H1 (cell line): ENCODE results near the gene LRRC10. TPM values are rescaled to one million over a fixed set of nuclear protein-coding genes. Genes with fewer than 3 reads are reported as not detected.

Source experiments
- CTCF ChIA-PET: fragments of 300-600 bp; sonication (Branson Sonifier 250); formaldehyde crosslinking; loops from one replicate; lab custom pipeline; 2021; ENCODE audit not compliant: partially characterized antibody; lab: Charles Lee
- POLR2A ChIA-PET: fragments of 300-600 bp; sonication (Branson Sonifier 250); formaldehyde crosslinking; loops from one replicate; lab custom pipeline; 2021; ENCODE audit warnings: inconsistent platforms; ENCODE audit not compliant: partially characterized antibody; lab: Charles Lee
- DNase-seq, 2 experiments: peaks; one replicate each; pipeline versions ENCODE4 v3.0.0 to v3.0.0-alpha.2; 2010 to 2022; ENCODE audit warnings: low spot score in 2 of 2, low read depth in 1 of 2, mixed read lengths in 1 of 2
- FAIRE-seq: peaks from 2 replicates; lab custom pipeline; 2011; peaks lifted over from hg19 to GRCh38; lab: Jason Lieb, UNC
- H2AFZ ChIP-seq: 2 replicates; pipeline ENCODE4 v1.8.1; 2012; ENCODE audit warnings: low read length, inconsistent platforms
- H2AK5ac ChIP-seq: 2 replicates; pipeline ENCODE4 v1.6.1; 2013; ENCODE audit warnings: low read depth, low read length
- H2BK120ac ChIP-seq: replicated peaks from 2 replicates; pipeline ENCODE3; 2013; ENCODE audit warnings: low read depth, low read length, inconsistent platforms
- H2BK12ac ChIP-seq: 2 replicates; pipeline ENCODE4 v1.6.1; 2013; ENCODE audit warnings: low read depth, low read length
- H2BK15ac ChIP-seq: 2 replicates; pipeline ENCODE4 v1.6.1; 2013; ENCODE audit warnings: low read length
- H2BK20ac ChIP-seq: 2 replicates; pipeline ENCODE4 v1.6.1; 2013; ENCODE audit warnings: low read length
- H2BK5ac ChIP-seq: 2 replicates; pipeline ENCODE4 v1.6.1; 2013; ENCODE audit warnings: low read depth, low read length
- H3K14ac ChIP-seq: 2 replicates; pipeline ENCODE4 v1.6.1; 2013; ENCODE audit warnings: inconsistent platforms; ENCODE audit not compliant: insufficient read length
- H3K18ac ChIP-seq: 2 replicates; pipeline ENCODE4 v1.6.1; 2013; ENCODE audit warnings: low read length; ENCODE audit errors: extremely low read depth
- H3K23ac ChIP-seq: 2 replicates; pipeline ENCODE4 v1.6.1; 2013; ENCODE audit warnings: inconsistent platforms; ENCODE audit not compliant: insufficient read length
- H3K23me2 ChIP-seq: 2 replicates; pipeline ENCODE4 v1.6.1; 2013; ENCODE audit warnings: low read depth, low read length
- H3K27ac ChIP-seq: 2 replicates; pipeline ENCODE4 v1.6.1; 2011; ENCODE audit warnings: low read depth, low read length, inconsistent platforms
- H3K27me3 ChIP-seq, 4 experiments: replicated peaks in 1 of 4; 1 replicate in 1 of 4; 2 replicates in 3 of 4; pipeline versions ENCODE4 v1.6.1 to v1.8.1; 2011 to 2013; ENCODE audit warnings: low read length in 3 of 4, mild to moderate bottlenecking in 3 of 4, inconsistent platforms in 2 of 4, mixed read lengths in 2 of 4, moderate library complexity in 1 of 4; ENCODE audit not compliant: control insufficient read depth in 3 of 4, insufficient read depth in 3 of 4; ENCODE audit errors: extremely low read depth in 1 of 4
- H3K36me3 ChIP-seq, 4 experiments: 2 replicates each; pipeline versions ENCODE4 v1.6.1 to v1.8.1; 2011 to 2013; ENCODE audit warnings: mild to moderate bottlenecking in 4 of 4, low read length in 3 of 4, moderate library complexity in 2 of 4, control low read depth in 1 of 4, inconsistent platforms in 1 of 4; ENCODE audit not compliant: insufficient read depth in 4 of 4, control insufficient read depth in 2 of 4
- H3K4ac ChIP-seq: replicated peaks from 2 replicates; pipeline ENCODE3; 2013; ENCODE audit warnings: low read length, low read depth, mixed read lengths, inconsistent platforms; ENCODE audit not compliant: insufficient read length
- H3K4me1 ChIP-seq, 4 experiments: replicated peaks in 1 of 4; 1 replicate in 1 of 4; 2 replicates in 3 of 4; pipeline versions ENCODE4 v1.6.1 to v1.8.1; 2011 to 2013; ENCODE audit warnings: low read length in 3 of 4, inconsistent platforms in 2 of 4, mixed read lengths in 1 of 4; ENCODE audit not compliant: insufficient read depth in 4 of 4, control insufficient read depth in 3 of 4
- H3K4me2 ChIP-seq, 2 experiments: 2 replicates each; pipeline versions ENCODE4 v1.6.1 to v1.8.1; 2011 to 2013; ENCODE audit warnings: low read depth in 2 of 2, low read length in 2 of 2, control low read depth in 1 of 2, inconsistent platforms in 1 of 2, mild to moderate bottlenecking in 1 of 2; ENCODE audit not compliant: insufficient read depth in 1 of 2
- H3K4me3 ChIP-seq, 4 experiments: fragments of 200-600, 300-600 bp in 1 of 4; sonication (generic), shearing (Covaris generic), sonication (Bioruptor Twin) in 1 of 4; 2 replicates each; pipeline versions ENCODE4 v1.5.1 to v1.8.1; 2011 to 2016; ENCODE audit warnings: low read length in 4 of 4, low read depth in 3 of 4, control low read depth in 2 of 4, inconsistent platforms in 2 of 4, mild to moderate bottlenecking in 2 of 4, mixed read lengths in 1 of 4, moderate library complexity in 1 of 4; ENCODE audit not compliant: insufficient read depth in 2 of 4; ENCODE audit errors: extremely low read depth in 1 of 4
- H3K56ac ChIP-seq: replicated peaks from 2 replicates; pipeline ENCODE3; 2013; ENCODE audit warnings: low read depth, mild to moderate bottlenecking, mixed read lengths, low read length, inconsistent platforms; ENCODE audit not compliant: insufficient read length
- H3K79me1 ChIP-seq: 2 replicates; pipeline ENCODE4 v1.6.1; 2013; ENCODE audit warnings: low read depth, low read length, control low read depth
- H3K79me2 ChIP-seq, 2 experiments: 2 replicates each; pipeline versions ENCODE4 v1.6.1 to v1.8.1; 2012 to 2013; ENCODE audit warnings: low read length in 2 of 2, mild to moderate bottlenecking in 2 of 2, inconsistent platforms in 1 of 2; ENCODE audit not compliant: insufficient read depth in 2 of 2, control insufficient read depth in 1 of 2
- H3K9ac ChIP-seq, 4 experiments: replicated peaks in 1 of 4; 1 replicate in 1 of 4; 2 replicates in 3 of 4; pipeline versions ENCODE4 v1.6.1 to v1.8.1; 2011 to 2013; ENCODE audit warnings: low read depth in 3 of 4, low read length in 3 of 4, control low read depth in 2 of 4, mild to moderate bottlenecking in 2 of 4, moderate library complexity in 2 of 4, inconsistent platforms in 1 of 4; ENCODE audit errors: extremely low read depth in 1 of 4
- H3K9me3 ChIP-seq, 2 experiments: 2 replicates each; pipeline versions ENCODE4 v1.6.1 to v1.8.1; 2012 to 2013; ENCODE audit warnings: mild to moderate bottlenecking in 2 of 2, moderate library complexity in 2 of 2, control low read depth in 1 of 2, inconsistent platforms in 1 of 2, low read depth in 1 of 2, low read length in 1 of 2, mixed read lengths in 1 of 2; ENCODE audit not compliant: insufficient read depth in 2 of 2
- H4K20me1 ChIP-seq, 2 experiments: replicated peaks in 1 of 2; 2 replicates each; pipeline versions ENCODE3 to v1.8.1; 2011 to 2013; ENCODE audit warnings: inconsistent platforms in 2 of 2, low read length in 2 of 2, mild to moderate bottlenecking in 1 of 2; ENCODE audit not compliant: insufficient read depth in 2 of 2, control insufficient read depth in 1 of 2
- H4K5ac ChIP-seq: 2 replicates; pipeline ENCODE4 v1.6.1; 2013; ENCODE audit warnings: low read length, low read depth, mixed read lengths, inconsistent platforms; ENCODE audit not compliant: insufficient read length
- H4K8ac ChIP-seq: 2 replicates; pipeline ENCODE4 v1.8.0; 2013; ENCODE audit warnings: mild to moderate bottlenecking, moderate library complexity, low read length, inconsistent platforms; ENCODE audit not compliant: insufficient read depth; ENCODE audit errors: extremely low read depth
- H4K91ac ChIP-seq: replicated peaks from 2 replicates; pipeline ENCODE3; 2013; ENCODE audit warnings: low read length, mixed read lengths, inconsistent platforms; ENCODE audit not compliant: insufficient read length
- ASH2L ChIP-seq: fragments of 200-600, 300-600 bp; sonication (generic); IDR thresholded peaks from one replicate; pipeline ENCODE4 v1.7.1; 2017; ENCODE audit warnings: low read length
- BRCA1 ChIP-seq: IDR thresholded peaks from 2 replicates; pipeline ENCODE4 v1.6.1; 2012; ENCODE audit warnings: low read depth, low read length, improper control_type of control experiment
- CBX5 ChIP-seq: fragments of 300-800, 300-1000 bp; sonication (generic); IDR thresholded peaks from 2 replicates; pipeline ENCODE4 v1.7.1; 2016; ENCODE audit warnings: antibody characterized with exemption, low read length, low read depth
- GABPA ChIP-seq: IDR thresholded peaks from 2 replicates; pipeline ENCODE4 v1.6.1; 2011; ENCODE audit warnings: mild to moderate bottlenecking, low read length, moderate library complexity, borderline replicate concordance; ENCODE audit not compliant: insufficient read depth
- KDM5A ChIP-seq: fragments of 200-600 bp; IDR thresholded peaks from 2 replicates; pipeline ENCODE4 v1.7.1; 2012; ENCODE audit warnings: mild to moderate bottlenecking, low read length, inconsistent platforms, mixed read lengths
- RAD21 ChIP-seq, 2 experiments: IDR thresholded peaks in 1 of 2; conservative IDR thresholded peaks in 1 of 2; 2 replicates each; pipeline ENCODE4 v1.6.1; 2011; ENCODE audit warnings: low read depth in 2 of 2, low read length in 2 of 2, improper control_type of control experiment in 1 of 2, inconsistent platforms in 1 of 2, mild to moderate bottlenecking in 1 of 2, moderate library complexity in 1 of 2
- RBBP5 ChIP-seq: IDR thresholded peaks from 2 replicates; pipeline ENCODE4 v1.7.1; 2012; ENCODE audit warnings: low read depth, mild to moderate bottlenecking, inconsistent platforms, low read length, moderate library complexity, borderline replicate concordance
- SP2 ChIP-seq: IDR thresholded peaks from 2 replicates; pipeline ENCODE4 v1.6.1; 2012; ENCODE audit warnings: mild to moderate bottlenecking, low read length, inconsistent platforms
- TAF7 ChIP-seq: optimal IDR thresholded peaks from 2 replicates; pipeline ENCODE3; 2011; ENCODE audit warnings: low read depth, mild to moderate bottlenecking, inconsistent platforms, low read length, moderate library complexity, borderline replicate concordance
- WGBS, 2 experiments: shearing (Covaris generic) in 1 of 2; methylation state at CpG; one replicate each; pipeline versions ENCODE4 v1.1.6 to v1.1.7; 2013 to 2015; ENCODE audit warnings: low lambda C conversion rate in 2 of 2, mixed read lengths in 2 of 2, inconsistent platforms in 1 of 2, low coverage in 1 of 2, missing lambda C conversion rate in 1 of 2; ENCODE audit not compliant: insufficient replicate concordance in 2 of 2, insufficient coverage in 1 of 2, insufficient read length in 1 of 2; ENCODE audit errors: extremely low coverage in 1 of 2, missing lambda C conversion rate in 1 of 2; 5-methylcytosine and 5-hydroxymethylcytosine counted together
- polyA plus RNA-seq, 7 experiments: library from polyadenylated mRNA; depleted of rRNA in 3 of 7; stranded (reverse) in 5 of 7; unstranded in 2 of 7; fragments of >200 nt in 5 of 7; fragments of 200-250 nt in 2 of 7; gene quantifications; 1 replicate in 5 of 7; 2 replicates in 1 of 7; 4 replicates in 1 of 7; pipeline versions ENCODE4 v1.2.1 to v1.2.3, GENCODE V29; 2011 to 2013; ENCODE audit warnings: missing spikeins in 2 of 7, mixed read lengths in 2 of 7
- total RNA-seq: library from RNA; stranded (reverse); fragmentation: NEBNext Ultra II Directional; extraction: Animal tissue kit (Norgen Biotek cat#: 25700); gene quantifications from 2 replicates; pipeline ENCODE4 v1.2.1, GENCODE V29; 2021
- TF ChIP-seq, protein P1 (sequence below): IDR thresholded peaks from 2 replicates; pipeline ENCODE4 v1.6.1; 2012; ENCODE audit warnings: inconsistent platforms
- TF ChIP-seq, protein P2 (sequence below): IDR thresholded peaks from 2 replicates; pipeline ENCODE4 v1.6.1; 2012; ENCODE audit warnings: low read length, inconsistent platforms

LRRC10 gene
- total and polyA plus RNA-seq, 2 of the 8 experiments (the other 6 are each of a cell fraction or from before 2014, with no cell fraction given): not detected

DNA sequence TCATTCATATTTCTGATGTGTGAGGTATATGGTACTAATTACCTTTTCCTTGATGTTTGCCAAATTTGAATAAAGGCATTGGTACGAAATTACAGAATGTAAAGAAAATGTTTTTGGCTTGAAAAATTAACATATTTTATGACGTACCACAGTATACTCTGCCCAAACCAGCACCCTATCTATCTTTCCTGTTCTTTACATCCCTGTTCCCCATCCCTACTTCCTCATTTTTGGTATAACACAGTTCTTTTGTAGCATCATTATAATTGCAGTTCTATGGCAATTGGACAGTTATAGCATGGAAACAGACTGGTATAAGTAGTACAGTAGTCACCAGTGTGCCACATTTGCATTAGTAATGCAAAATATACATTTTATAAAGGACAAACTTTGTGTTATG is 32.4 kb downstream of the LRRC10 start:
- no peak for FAIRE-seq
- no peak overlapping the region for H2AK5ac ChIP-seq

More for the DNA sequence above, 32.4 kb downstream of the LRRC10 start:
- H3K56ac ChIP-seq: no peak overlapping the region
- no peak overlapping the region for H3K18ac ChIP-seq
- peaks cover 2% of the 10 kb centered on the region in 2 experiments for H4K20me1 ChIP-seq
- no peaks in the 10 kb centered on the region for H3K23me2 ChIP-seq
- no peaks in the 10 kb centered on the region for H3K79me1 ChIP-seq
- H2BK12ac ChIP-seq: no peak overlapping the region
- H3K4ac ChIP-seq: no peak overlapping the region
- H3K9ac ChIP-seq: no peak overlapping the region
- no peaks in the 10 kb centered on the region for H3K9me3 ChIP-seq
- H2BK120ac ChIP-seq: no peak overlapping the region
- H3K23ac ChIP-seq: no peak overlapping the region
- no peak overlapping the region for H2BK20ac ChIP-seq
- H3K4me2 ChIP-seq: no peak overlapping the region
- no peak overlapping the region for H2AFZ ChIP-seq
- no peaks in the 10 kb centered on the region for H3K27me3 ChIP-seq
- H3K27ac ChIP-seq: no peak overlapping the region
- no peaks in the 10 kb centered on the region for H3K79me2 ChIP-seq
- ChIA-PET POLR2A (no interaction called here), CTCF (interaction anchor here (1.2 to 8.6 kb wide), 3 partner anchors 8 to 32 kb away, joined by 3 to 69 read pairs (median 15); no protein-coding TSS in a partner anchor)
- no peak overlapping the region for H2BK5ac ChIP-seq
- H4K91ac ChIP-seq: no peak overlapping the region
- H4K8ac ChIP-seq: no peak overlapping the region
- no peak overlapping the region for H2BK15ac ChIP-seq
- WGBS, 2 experiments: 76% methylated on average over 2 of the region's 2 CpGs; no CpG with 5 or more reads in 1 of the 2 experiments
- no peak overlapping the region for H3K4me3 ChIP-seq
- H3K4me1 ChIP-seq: no peaks in the 10 kb centered on the region
- no peak for DNase-seq
- H3K14ac ChIP-seq: no peak overlapping the region
- TF ChIP-seq GABPA: no peak
- no peak for TF ChIP-seq SP2
- TF ChIP-seq KDM5A: no peak
- TF ChIP-seq BRCA1: no peak
- TF ChIP-seq ASH2L: no peak
- no peak for TF ChIP-seq CBX5
- TF ChIP-seq, protein P1, sequence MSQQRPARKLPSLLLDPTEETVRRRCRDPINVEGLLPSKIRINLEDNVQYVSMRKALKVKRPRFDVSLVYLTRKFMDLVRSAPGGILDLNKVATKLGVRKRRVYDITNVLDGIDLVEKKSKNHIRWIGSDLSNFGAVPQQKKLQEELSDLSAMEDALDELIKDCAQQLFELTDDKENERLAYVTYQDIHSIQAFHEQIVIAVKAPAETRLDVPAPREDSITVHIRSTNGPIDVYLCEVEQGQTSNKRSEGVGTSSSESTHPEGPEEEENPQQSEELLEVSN: no peak
- TF ChIP-seq TAF7: no peak
- TF ChIP-seq RAD21 (IDR thresholded peaks at IDR 0.05 in 1 of 2, conservative IDR thresholded peaks at IDR 0.05 in 1 of 2; ENCODE audit: low read depth in 2 of 2, low read length in 2 of 2): no peak
- TF ChIP-seq, protein P2, sequence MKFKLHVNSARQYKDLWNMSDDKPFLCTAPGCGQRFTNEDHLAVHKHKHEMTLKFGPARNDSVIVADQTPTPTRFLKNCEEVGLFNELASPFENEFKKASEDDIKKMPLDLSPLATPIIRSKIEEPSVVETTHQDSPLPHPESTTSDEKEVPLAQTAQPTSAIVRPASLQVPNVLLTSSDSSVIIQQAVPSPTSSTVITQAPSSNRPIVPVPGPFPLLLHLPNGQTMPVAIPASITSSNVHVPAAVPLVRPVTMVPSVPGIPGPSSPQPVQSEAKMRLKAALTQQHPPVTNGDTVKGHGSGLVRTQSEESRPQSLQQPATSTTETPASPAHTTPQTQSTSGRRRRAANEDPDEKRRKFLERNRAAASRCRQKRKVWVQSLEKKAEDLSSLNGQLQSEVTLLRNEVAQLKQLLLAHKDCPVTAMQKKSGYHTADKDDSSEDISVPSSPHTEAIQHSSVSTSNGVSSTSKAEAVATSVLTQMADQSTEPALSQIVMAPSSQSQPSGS: no peak
- no peak for TF ChIP-seq RBBP5
- H4K5ac ChIP-seq: no peak overlapping the region
- H3K36me3 ChIP-seq: peaks cover 9 to 20% (median 18%) of the 10 kb centered on the region in 4 experiments; a peak in 7 of 8 replicates
